ENCODE results near the gene SELENOM.
"Not testable (repeated sequence)": the region's sequence is repeated elsewhere in the genome, so short reads cannot be mapped to it uniquely, and the experiment has no call there.

SELENOM gene

GRCh38 chr22:31119026-31119717 lies 11.8 kb upstream of the SELENOM start:
- Histone ChIP-seq H3K27ac (ENCODE audit: low read depth, low read length) (no peak overlapping the region), H3F3A (ENCODE audit: control insufficient read depth, insufficient read depth) (no peaks in the 10 kb centered on the region), H3K79me2 (ENCODE audit: control insufficient read depth, low read length) (no peaks in the 10 kb centered on the region), H3K9me2 (replicated peaks; ENCODE audit: control insufficient read depth, low read length) (no peaks in the 10 kb centered on the region), H3K4me3 (ENCODE audit: low read length) (no peak overlapping the region), H3K4me2 (ENCODE audit: low read length) (no peak overlapping the region), H3K4me1 (ENCODE audit: control insufficient read depth, low read length) (no peaks in the 10 kb centered on the region), H3K9me3 (ENCODE audit: control insufficient read depth, insufficient read depth, low read length) (no peaks in the 10 kb centered on the region), H4K20me1 (ENCODE audit: control insufficient read depth, insufficient read depth, low read depth, low read length) (no peaks in the 10 kb centered on the region), H3K27me3 (ENCODE audit: control insufficient read depth, low read length) (no peaks in the 10 kb centered on the region), H3K36me3 (ENCODE audit: control insufficient read depth, low read length) (no peaks in the 10 kb centered on the region)
- TF ChIP-seq EZH2phosphoT487 (IDR thresholded peaks at IDR 0.05; ENCODE audit: borderline replicate concordance, low read length) (no peak), CTCF (IDR thresholded peaks at IDR 0.05; ENCODE audit: low read depth, low read length, poor library complexity, severe bottlenecking) (no peak)

- Histone ChIP-seq H3K27ac (ENCODE audit: low read depth, low read length) (no peak overlapping the region), H4K20me1 (ENCODE audit: control insufficient read depth, insufficient read depth, low read depth, low read length) (no peaks in the 10 kb centered on the region), H3K36me3 (ENCODE audit: control insufficient read depth, low read length) (no peaks in the 10 kb centered on the region), H3K4me3 (ENCODE audit: low read length) (no peak overlapping the region), H3K79me2 (ENCODE audit: control insufficient read depth, low read length) (no peaks in the 10 kb centered on the region), H3K27me3 (ENCODE audit: control insufficient read depth, low read length) (no peaks in the 10 kb centered on the region), H3K4me2 (ENCODE audit: low read length) (no peak overlapping the region), H3F3A (ENCODE audit: control insufficient read depth, insufficient read depth) (no peaks in the 10 kb centered on the region), H3K9me3 (ENCODE audit: control insufficient read depth, insufficient read depth, low read length) (no peaks in the 10 kb centered on the region), H3K4me1 (ENCODE audit: control insufficient read depth, low read length) (no peaks in the 10 kb centered on the region), H3K9me2 (replicated peaks; ENCODE audit: control insufficient read depth, low read length) (no peaks in the 10 kb centered on the region)
- TF ChIP-seq EZH2phosphoT487 (IDR thresholded peaks at IDR 0.05; ENCODE audit: borderline replicate concordance, low read length) (no peak), CTCF (IDR thresholded peaks at IDR 0.05; ENCODE audit: low read depth, low read length, poor library complexity, severe bottlenecking) (no peak)
These were observed 10.9 kb upstream of the SELENOM start for GRCh38 chr22:31118046-31118820.

- not testable (repeated sequence) for H3K27me3 ChIP-seq (ENCODE audit: control insufficient read depth, low read length); H4K20me1 ChIP-seq (ENCODE audit: control insufficient read depth, insufficient read depth, low read depth, low read length); H3K4me2 ChIP-seq (ENCODE audit: low read length); H3K9me2 ChIP-seq (replicated peaks; ENCODE audit: control insufficient read depth, low read length); H3F3A ChIP-seq (ENCODE audit: control insufficient read depth, insufficient read depth); H3K4me1 ChIP-seq (ENCODE audit: control insufficient read depth, low read length); H3K27ac ChIP-seq (ENCODE audit: low read depth, low read length); H3K79me2 ChIP-seq (ENCODE audit: control insufficient read depth, low read length); H3K9me3 ChIP-seq (ENCODE audit: control insufficient read depth, insufficient read depth, low read length); H3K36me3 ChIP-seq (ENCODE audit: control insufficient read depth, low read length); H3K4me3 ChIP-seq (ENCODE audit: low read length)
These were observed 5.3 kb upstream of the SELENOM start for GRCh38 chr22:31112547-31113091.

GRCh38 chr22:31107894-31108218 lies 488 bp upstream of the SELENOM start:
- Histone ChIP-seq H3K4me2 (ENCODE audit: low read length) (peak overlapping the region; percentile 83), H4K20me1 (ENCODE audit: control insufficient read depth, insufficient read depth, low read depth, low read length) (no peaks in the 10 kb centered on the region), H3K9me3 (ENCODE audit: control insufficient read depth, insufficient read depth, low read length) (peaks cover under 1% of the 10 kb centered on the region; the same call in 1 of the 2 replicates), H3K4me3 (ENCODE audit: low read length) (peak overlapping the region; percentile 69), H3K36me3 (ENCODE audit: control insufficient read depth, low read length) (no peaks in the 10 kb centered on the region), H3K79me2 (ENCODE audit: control insufficient read depth, low read length) (no peaks in the 10 kb centered on the region), H3K27ac (ENCODE audit: low read depth, low read length) (no peak overlapping the region), H3K4me1 (ENCODE audit: control insufficient read depth, low read length) (peaks cover 11% of the 10 kb centered on the region), H3K9me2 (replicated peaks; ENCODE audit: control insufficient read depth, low read length) (no peaks in the 10 kb centered on the region), H3F3A (ENCODE audit: control insufficient read depth, insufficient read depth) (no peaks in the 10 kb centered on the region), H3K27me3 (ENCODE audit: control insufficient read depth, low read length) (0 out of 2 replicates have a peak, but pooled peaks cover 5% of the 10 kb centered on the region)
- no peak for TF ChIP-seq CTCF (IDR thresholded peaks at IDR 0.05; ENCODE audit: low read depth, low read length, poor library complexity, severe bottlenecking)
- TF ChIP-seq EZH2phosphoT487 (IDR thresholded peaks at IDR 0.05; ENCODE audit: borderline replicate concordance, low read length): no peak

Measured in DOHH2 (cell line).